HG02884 (cell line): Measurements from ENCODE around the gene PTPRN2.

Source experiments
- ATAC-seq: cut with Tn5 transposase; IDR thresholded peaks from one replicate; pipeline ENCODE4 v1.9.1; 2021; ENCODE audit warnings: mild to moderate bottlenecking, moderate library complexity; ENCODE audit not compliant: unreplicated experiment

Gene PTPRN2

GRCh38 chr7:158495786-158496185 is 91.8 kb downstream of the PTPRN2 start:
- ATAC-seq, result no peak

GRCh38 chr7:158495216-158495615 is 92.4 kb downstream of the PTPRN2 start:
- ATAC-seq, result no peak

- ATAC-seq, result no peak
Measured at GRCh38 chr7:158494643-158495042, 93.0 kb downstream of the PTPRN2 start.

- no peak for ATAC-seq
Measured at GRCh38 chr7:158494162-158494586, 93.4 kb downstream of the PTPRN2 start.

- ATAC-seq, result no peak
Measured at GRCh38 chr7:158492367-158492764, 95.3 kb downstream of the PTPRN2 start.

- no peak for ATAC-seq
Measured at GRCh38 chr7:158491094-158491493, 96.5 kb downstream of the PTPRN2 start.

- no peak for ATAC-seq
Measured at GRCh38 chr7:158490171-158490782, 97.3 kb downstream of the PTPRN2 start.

- no peak for ATAC-seq
Measured at GRCh38 chr7:158489462-158490155, 98.0 kb downstream of the PTPRN2 start.

GRCh38 chr7:158488181-158488971 is 99.2 kb downstream of the PTPRN2 start:
- no peak for ATAC-seq

- no peak for ATAC-seq
Measured at GRCh38 chr7:158487631-158488151, 99.9 kb downstream of the PTPRN2 start.

GRCh38 chr7:158486919-158487318 is 100.7 kb downstream of the PTPRN2 start:
- ATAC-seq, result no peak

- no peak for ATAC-seq
Measured at GRCh38 chr7:158484801-158485531, 102.7 kb downstream of the PTPRN2 start.

- ATAC-seq, result no peak
Measured at GRCh38 chr7:158482480-158482879, 105.1 kb downstream of the PTPRN2 start.

- ATAC-seq, result no peak
Measured at GRCh38 chr7:158479664-158480025, 108.0 kb downstream of the PTPRN2 start.

- ATAC-seq, result no peak
Measured at GRCh38 chr7:158479021-158479663, 108.5 kb downstream of the PTPRN2 start.

- no peak for ATAC-seq
Measured at GRCh38 chr7:158477866-158478265, 109.8 kb downstream of the PTPRN2 start.

- ATAC-seq, result no peak
Measured at GRCh38 chr7:158476331-158476932, 111.2 kb downstream of the PTPRN2 start.

GRCh38 chr7:158475679-158476052 is 112.0 kb downstream of the PTPRN2 start:
- no peak for ATAC-seq

GRCh38 chr7:158475036-158475678 is 112.5 kb downstream of the PTPRN2 start:
- no peak for ATAC-seq

- no peak for ATAC-seq
Measured at GRCh38 chr7:158474488-158474887, 113.1 kb downstream of the PTPRN2 start.
